HEK293T (cell line): ENCODE measurements around the gene TFEC.

ENCODE experiments used
- ARNT ChIP-seq: fragments of 450-650 bp; IDR thresholded peaks from 2 replicates; pipeline ENCODE4 v1.6.1; 2017; ENCODE audit warnings: mild to moderate bottlenecking
- CTBP1 ChIP-seq: fragments of 450-650 bp; IDR thresholded peaks from 2 replicates; pipeline ENCODE4 v1.6.1; 2016; ENCODE audit warnings: borderline replicate concordance
- ELF4 ChIP-seq: fragments of 450-650 bp; IDR thresholded peaks from 2 replicates; pipeline ENCODE4 v1.6.1; 2017; ENCODE audit warnings: antibody characterized with exemption
- FOXK2 ChIP-seq: fragments of 450-650 bp; IDR thresholded peaks from 2 replicates; pipeline ENCODE4 v1.6.1; 2016; ENCODE audit warnings: mild to moderate bottlenecking
- FOXM1 ChIP-seq: fragments of 450-650 bp; IDR thresholded peaks from 2 replicates; pipeline ENCODE4 v1.6.1; 2017; ENCODE audit warnings: mild to moderate bottlenecking, borderline replicate concordance
- L3MBTL2 ChIP-seq: fragments of 450-650 bp; conservative IDR thresholded peaks from 2 replicates; pipeline ENCODE4 v1.6.1; 2016; ENCODE audit warnings: mild to moderate bottlenecking
- LEF1 ChIP-seq: fragments of 450-650 bp; IDR thresholded peaks from 2 replicates; pipeline ENCODE4 v1.6.1; 2017; ENCODE audit warnings: mild to moderate bottlenecking, borderline replicate concordance
- SP1 ChIP-seq: fragments of 450-650 bp; IDR thresholded peaks from 2 replicates; pipeline ENCODE4 v1.6.1; 2017
- SUZ12 ChIP-seq: fragments of 450-650 bp; IDR thresholded peaks from 2 replicates; pipeline ENCODE4 v1.6.1; 2016; ENCODE audit warnings: mild to moderate bottlenecking
- ZNF384 ChIP-seq: fragments of 450-650 bp; IDR thresholded peaks from 2 replicates; pipeline ENCODE4 v1.6.1; 2016
- TF ChIP-seq, protein P1 (sequence below): fragments of 450-650 bp; IDR thresholded peaks from 2 replicates; pipeline ENCODE4 v1.6.1; 2016

GRCh38 chr7:116018731-116019130 lies 11.8 kb downstream of the TFEC start:
- no peak for TF ChIP-seq CTBP1
- TF ChIP-seq SP1 = no peak
- no peak for TF ChIP-seq L3MBTL2
- TF ChIP-seq, protein P1, sequence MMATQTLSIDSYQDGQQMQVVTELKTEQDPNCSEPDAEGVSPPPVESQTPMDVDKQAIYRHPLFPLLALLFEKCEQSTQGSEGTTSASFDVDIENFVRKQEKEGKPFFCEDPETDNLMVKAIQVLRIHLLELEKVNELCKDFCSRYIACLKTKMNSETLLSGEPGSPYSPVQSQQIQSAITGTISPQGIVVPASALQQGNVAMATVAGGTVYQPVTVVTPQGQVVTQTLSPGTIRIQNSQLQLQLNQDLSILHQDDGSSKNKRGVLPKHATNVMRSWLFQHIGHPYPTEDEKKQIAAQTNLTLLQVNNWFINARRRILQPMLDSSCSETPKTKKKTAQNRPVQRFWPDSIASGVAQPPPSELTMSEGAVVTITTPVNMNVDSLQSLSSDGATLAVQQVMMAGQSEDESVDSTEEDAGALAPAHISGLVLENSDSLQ = no peak
- TF ChIP-seq ZNF384 = no peak
- no peak for TF ChIP-seq FOXM1
- TF ChIP-seq ELF4 = no peak
- TF ChIP-seq LEF1 = no peak
- no peak for TF ChIP-seq ARNT
- no peak for TF ChIP-seq SUZ12
- TF ChIP-seq FOXK2 = no peak
